GM19455 (cell line): ENCODE results near the gene ATP10B.
A peak's percentile ranks its signal among the peaks of the same experiment; 100 is the strongest.
"Not testable (repeated sequence)": the region's sequence is repeated elsewhere in the genome, so short reads cannot be mapped to it uniquely, and the experiment has no call there.

Experiments used
- ATAC-seq: cut with Tn5 transposase; IDR thresholded peaks from one replicate; pipeline ENCODE4 v1.9.1; 2021; ENCODE audit not compliant: unreplicated experiment

ATP10B gene

GRCh38 chr5:160757194-160757593, 94.8 kb downstream of the ATP10B start:
- ATAC-seq = no peak

- ATAC-seq = no peak
Measured at GRCh38 chr5:160750938-160751657, 100.9 kb downstream of the ATP10B start.

- no peak for ATAC-seq
Measured at GRCh38 chr5:160749682-160750081, 102.3 kb downstream of the ATP10B start.

GRCh38 chr5:160749026-160749425, 103.0 kb downstream of the ATP10B start:
- ATAC-seq = no peak

- ATAC-seq = no peak
Measured at GRCh38 chr5:160747987-160748386, 104.0 kb downstream of the ATP10B start.

GRCh38 chr5:160747559-160747958, 104.5 kb downstream of the ATP10B start:
- no peak for ATAC-seq

GRCh38 chr5:160744268-160745101, 107.5 kb downstream of the ATP10B start:
- no peak for ATAC-seq

- peak; percentile 70 for ATAC-seq
Measured at GRCh38 chr5:160743027-160743426, 109.0 kb downstream of the ATP10B start.

- ATAC-seq = no peak
Measured at GRCh38 chr5:160742446-160742845, 109.6 kb downstream of the ATP10B start.

GRCh38 chr5:160727296-160727997, 124.6 kb downstream of the ATP10B start:
- ATAC-seq = no peak

- no peak for ATAC-seq
Measured at GRCh38 chr5:160726721-160727120, 125.3 kb downstream of the ATP10B start.

GRCh38 chr5:160720822-160721221, 131.2 kb downstream of the ATP10B start:
- ATAC-seq = no peak

- ATAC-seq = not testable (repeated sequence)
Measured at GRCh38 chr5:160715508-160715907, 136.5 kb downstream of the ATP10B start.

GRCh38 chr5:160703547-160704189, 148.3 kb downstream of the ATP10B start:
- no peak for ATAC-seq

- ATAC-seq = peak; percentile 88
Measured at GRCh38 chr5:160702934-160703333, 149.1 kb downstream of the ATP10B start.

GRCh38 chr5:160702311-160702803, 149.7 kb downstream of the ATP10B start:
- ATAC-seq = no peak

- no peak for ATAC-seq
Measured at GRCh38 chr5:160701403-160701802, 150.6 kb downstream of the ATP10B start.

GRCh38 chr5:160699301-160699700, 152.7 kb downstream of the ATP10B start:
- no peak for ATAC-seq

- ATAC-seq = no peak
Measured at GRCh38 chr5:160697281-160697680, 154.7 kb downstream of the ATP10B start.

GRCh38 chr5:160694896-160695295, 157.1 kb downstream of the ATP10B start:
- no peak for ATAC-seq
